DLD1 (cell line): ENCODE measurements around the gene CLCC1.
"Not testable (repeated sequence)": the region's sequence is repeated elsewhere in the genome, so short reads cannot be mapped to it uniquely, and the experiment has no call there.

Source experiments
- in situ Hi-C: cut with HindIII; loops from 2 replicates; pipeline ENCODE4 v1.10.0; 2017; ENCODE audit warnings: low sequenced_read_pairs

The CLCC1 gene, protein sequence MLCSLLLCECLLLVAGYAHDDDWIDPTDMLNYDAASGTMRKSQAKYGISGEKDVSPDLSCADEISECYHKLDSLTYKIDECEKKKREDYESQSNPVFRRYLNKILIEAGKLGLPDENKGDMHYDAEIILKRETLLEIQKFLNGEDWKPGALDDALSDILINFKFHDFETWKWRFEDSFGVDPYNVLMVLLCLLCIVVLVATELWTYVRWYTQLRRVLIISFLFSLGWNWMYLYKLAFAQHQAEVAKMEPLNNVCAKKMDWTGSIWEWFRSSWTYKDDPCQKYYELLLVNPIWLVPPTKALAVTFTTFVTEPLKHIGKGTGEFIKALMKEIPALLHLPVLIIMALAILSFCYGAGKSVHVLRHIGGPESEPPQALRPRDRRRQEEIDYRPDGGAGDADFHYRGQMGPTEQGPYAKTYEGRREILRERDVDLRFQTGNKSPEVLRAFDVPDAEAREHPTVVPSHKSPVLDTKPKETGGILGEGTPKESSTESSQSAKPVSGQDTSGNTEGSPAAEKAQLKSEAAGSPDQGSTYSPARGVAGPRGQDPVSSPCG

DNA sequence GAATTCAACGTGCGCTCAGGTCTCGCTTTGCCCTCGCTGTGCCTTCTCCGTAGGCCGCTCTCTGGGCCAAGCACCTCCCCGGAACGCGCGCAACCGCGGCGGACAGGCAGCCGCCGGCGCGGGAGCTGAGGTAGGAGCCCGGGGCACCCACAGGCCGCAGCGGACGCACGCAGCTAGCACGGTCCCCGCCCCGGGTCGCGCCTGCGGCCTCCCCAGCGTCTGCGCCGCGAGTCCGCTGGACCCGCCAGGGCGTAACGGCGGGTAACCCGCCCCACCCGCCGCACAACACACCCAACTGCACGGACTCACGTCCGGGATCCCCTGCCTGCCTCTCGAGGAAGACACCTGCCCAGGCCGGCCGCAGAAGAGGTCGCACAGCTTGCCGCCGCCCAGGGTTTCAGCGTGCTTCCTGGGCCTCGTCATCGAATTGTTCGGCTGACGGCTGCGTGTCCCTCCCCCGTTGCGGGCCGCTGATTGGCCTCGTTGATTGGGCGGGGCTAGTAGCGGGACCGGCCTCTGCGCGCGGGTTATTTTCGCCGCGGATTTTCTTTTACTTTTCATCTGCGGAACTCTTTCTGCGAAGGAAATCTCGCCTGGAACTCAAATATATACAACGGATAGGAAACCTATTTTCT lies at the start of gene CLCC1:
Gene CLCC1 (minus strand): TSS at position 433 of the 635 bp plus-strand sequence. CDS start 13,047 bp downstream, outside the sequence.
- in situ Hi-C loops, result no loop called here

- in situ Hi-C loops, result no loop called here
These were observed 48.1 kb upstream of the CLCC1 start for GRCh38 chr1:109011335-109011734.

GRCh38 chr1:108996622-108997021 lies 33.3 kb upstream of the CLCC1 start:
- in situ Hi-C loops, result not testable (repeated sequence)

DNA sequence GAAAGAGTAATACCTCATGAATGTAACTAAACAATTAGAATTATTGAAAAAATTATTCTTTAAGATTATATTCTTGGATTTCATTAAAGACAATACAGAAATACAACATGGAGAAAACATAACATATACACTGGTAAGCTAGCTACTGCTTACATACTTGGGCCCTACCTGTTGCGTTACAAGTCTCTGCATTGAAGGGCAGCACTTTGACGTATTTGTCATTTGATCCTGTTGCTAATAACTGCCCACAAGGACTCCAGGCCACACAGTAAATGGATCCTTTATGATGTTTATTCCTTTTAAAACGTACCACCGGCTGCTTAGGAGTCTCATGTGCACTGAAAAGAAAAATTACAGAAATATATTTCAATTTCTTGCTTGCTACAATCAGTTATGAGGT lies 19.8 kb upstream of the CLCC1 start:
- in situ Hi-C loops, result no loop called here

DNA sequence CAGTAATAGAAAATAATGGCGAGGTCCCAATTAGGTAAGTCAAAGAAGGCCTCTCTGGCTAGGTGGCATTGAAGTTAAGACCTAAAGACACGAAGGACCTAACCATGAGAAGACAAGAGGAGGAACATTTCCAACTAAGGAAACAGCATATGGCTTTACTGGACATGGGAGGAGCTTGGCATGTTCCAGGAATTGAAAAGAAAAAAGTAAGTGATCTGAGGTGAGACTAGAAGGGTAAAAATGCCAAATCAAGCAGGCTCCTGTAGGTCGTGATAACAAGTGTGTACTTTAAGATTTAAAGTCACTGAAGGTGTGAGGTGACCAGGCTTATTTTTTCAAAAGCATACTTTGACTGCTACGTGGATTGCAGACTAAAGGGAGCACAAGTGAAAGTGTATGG lies 13.4 kb upstream of the CLCC1 start:
- in situ Hi-C loops, result no loop called here

DNA sequence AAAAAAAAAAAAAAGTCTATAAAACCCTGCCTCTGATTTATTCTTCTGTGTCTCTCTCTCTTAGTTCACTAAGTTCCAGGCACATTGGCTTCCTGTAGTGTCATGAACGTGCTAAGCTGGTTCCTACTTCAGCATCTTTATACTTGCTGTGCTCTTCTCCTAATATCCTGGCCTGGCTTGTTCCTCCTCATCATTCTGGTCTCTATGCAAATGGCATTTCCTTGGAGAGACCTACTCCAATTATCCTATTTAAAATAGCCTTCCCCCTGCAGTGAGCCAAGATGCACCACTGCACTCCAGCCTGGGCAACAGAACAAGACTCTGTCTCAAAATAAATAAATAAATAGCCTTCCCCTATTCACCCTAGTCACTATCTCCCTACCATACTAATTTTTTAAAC lies 9.7 kb upstream of the CLCC1 start:
- in situ Hi-C loops, result loop anchor here (5.0 kb wide), 1 partner anchor 49 kb away; no protein-coding TSS in a partner anchor

DNA sequence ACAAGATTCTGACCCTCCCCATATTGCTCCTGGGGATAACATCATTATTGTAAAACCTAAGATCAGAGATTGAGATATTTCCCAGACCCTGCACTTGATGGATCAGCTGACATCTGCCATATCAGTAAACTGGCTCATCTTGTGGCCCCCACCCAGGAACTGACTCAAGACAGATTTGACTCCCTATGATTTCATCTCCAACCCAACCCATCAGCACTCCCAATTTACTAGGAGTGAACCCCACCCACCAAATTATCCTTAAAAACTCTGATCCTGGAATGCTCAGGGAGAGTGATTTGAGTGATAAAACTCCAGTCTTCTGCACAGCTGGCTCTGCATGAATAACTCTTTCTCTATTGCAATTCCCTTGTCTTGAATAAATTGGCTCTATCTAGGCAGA lies 6.1 kb upstream of the CLCC1 start:
- in situ Hi-C loops, result no loop called here

DNA sequence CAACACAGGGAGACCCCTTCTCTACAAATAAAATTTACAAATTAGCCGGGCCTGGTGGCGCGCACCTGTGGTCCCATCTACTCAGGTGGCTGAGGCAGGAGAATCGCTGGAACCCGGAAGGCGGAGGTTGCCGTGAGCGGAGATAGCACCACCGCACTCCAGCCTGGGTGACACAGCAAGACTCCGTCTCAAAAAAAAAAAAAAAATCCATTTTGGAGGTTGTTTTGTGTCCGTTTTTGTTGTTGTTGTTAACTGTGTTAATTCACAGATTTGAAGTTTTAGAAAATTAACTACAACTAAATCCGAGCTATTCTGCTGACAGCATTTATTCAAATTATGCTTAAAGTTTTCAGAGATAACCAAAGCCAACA lies 618 bp downstream of the CLCC1 start:
- in situ Hi-C loops, result no loop called here

GRCh38 chr1:108961752-108962486 lies 1.4 kb downstream of the CLCC1 start:
- in situ Hi-C loops, result no loop called here

- in situ Hi-C loops, result no loop called here
These were observed 2.1 kb downstream of the CLCC1 start for GRCh38 chr1:108961198-108961597.

GRCh38 chr1:108960719-108961118 lies 2.6 kb downstream of the CLCC1 start:
- in situ Hi-C loops, result no loop called here

DNA sequence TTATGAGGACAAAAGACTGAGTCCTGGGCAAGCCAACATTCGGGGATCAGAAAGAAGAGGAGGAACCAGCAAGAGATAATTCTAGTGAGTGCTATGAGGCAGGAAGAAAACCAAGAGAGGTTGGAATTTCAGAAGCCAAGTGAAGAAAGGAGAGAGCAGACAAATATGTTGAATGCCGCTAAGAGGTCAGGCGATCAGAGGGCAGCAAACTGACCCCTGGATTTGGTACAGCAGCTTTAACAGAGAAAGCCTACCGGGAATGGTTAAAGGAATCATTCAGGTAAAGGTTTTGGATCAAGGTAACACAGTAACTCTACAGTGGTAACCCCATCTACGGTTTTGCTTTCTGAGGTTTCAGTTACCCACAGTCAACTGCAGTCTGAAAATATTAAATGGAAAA lies 5.4 kb downstream of the CLCC1 start:
- in situ Hi-C loops, result no loop called here

GRCh38 chr1:108955881-108956280 lies 7.4 kb downstream of the CLCC1 start:
- in situ Hi-C loops, result no loop called here

DNA sequence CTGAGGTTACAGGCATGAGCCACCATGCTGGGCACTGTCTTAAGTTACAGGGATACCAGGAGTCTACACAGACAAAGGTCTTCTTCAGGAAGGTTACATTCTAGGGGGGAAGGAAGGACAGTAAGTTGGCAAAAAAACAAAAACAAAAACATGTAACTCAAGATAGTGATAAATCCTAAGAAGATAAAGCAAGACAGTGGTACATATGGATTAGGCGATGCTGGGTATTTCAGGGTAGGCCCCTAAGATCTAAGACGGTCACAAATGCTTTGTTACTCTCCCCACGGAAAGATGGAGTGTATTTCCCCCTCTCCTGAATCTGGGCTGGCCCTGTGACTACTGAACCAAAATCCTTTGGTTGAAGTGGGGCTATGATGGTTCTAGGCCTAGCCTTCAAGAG lies 8.2 kb downstream of the CLCC1 start:
- in situ Hi-C loops, result no loop called here

GRCh38 chr1:108953452-108953851 lies 9.8 kb downstream of the CLCC1 start:
- in situ Hi-C loops, result no loop called here

DNA sequence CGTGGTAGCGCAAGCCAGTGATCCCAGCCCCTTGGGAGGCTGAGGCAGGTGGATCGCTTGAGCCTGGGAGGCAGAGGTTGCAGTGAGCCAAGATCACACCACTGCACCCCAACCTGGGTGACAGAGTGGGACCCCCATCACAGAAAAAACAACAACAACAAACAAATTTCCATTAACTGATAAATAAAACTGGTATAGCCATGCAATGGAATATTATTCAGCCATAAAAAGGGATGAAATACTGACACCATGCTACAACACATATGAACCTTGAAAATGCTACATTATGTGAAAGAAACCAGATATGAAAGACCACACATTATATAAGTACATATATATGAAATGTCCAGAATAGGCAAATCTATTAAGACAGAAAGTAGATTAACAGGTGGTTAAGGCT lies 12.0 kb downstream of the CLCC1 start:
- in situ Hi-C loops, result no loop called here

GRCh38 chr1:108949044-108949443 lies 14.2 kb downstream of the CLCC1 start:
- in situ Hi-C loops, result no loop called here

- in situ Hi-C loops, result no loop called here
These were observed 15.3 kb downstream of the CLCC1 start for GRCh38 chr1:108947871-108948525.

GRCh38 chr1:108936170-108936569 lies 27.1 kb downstream of the CLCC1 start:
- in situ Hi-C loops, result no loop called here

DNA sequence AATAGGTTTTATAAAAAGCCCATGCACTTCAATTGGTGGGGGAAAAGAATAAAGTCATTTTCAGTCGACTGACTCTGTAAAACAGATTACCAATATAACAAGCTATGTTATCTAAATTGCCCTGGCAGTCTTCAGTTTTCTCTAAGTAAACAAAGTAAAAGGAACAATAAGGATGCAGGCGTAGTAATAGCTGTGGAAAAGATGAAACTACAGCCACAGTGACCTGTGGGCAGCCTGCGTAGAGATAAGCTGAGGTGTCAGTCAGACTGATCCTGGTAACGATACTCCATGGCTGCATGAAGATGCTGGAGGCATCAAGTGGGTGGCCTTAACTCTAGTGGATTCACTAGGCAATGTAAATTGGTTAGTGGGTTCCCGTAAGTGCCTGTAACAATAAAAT lies 29.3 kb downstream of the CLCC1 start:
- in situ Hi-C loops, result no loop called here

- in situ Hi-C loops, result not testable (repeated sequence)
These were observed 35.7 kb downstream of the CLCC1 start for GRCh38 chr1:108927565-108927964.
